K562 (cell line): ENCODE data around the gene ZNF473. TPM values are rescaled to one million over a fixed set of nuclear protein-coding genes. Genes with fewer than 3 reads are reported as not detected.

Experiments
- ATF2 ChIP-seq: sonication (generic); formaldehyde crosslinking; IDR thresholded peaks from 2 replicates; pipeline ENCODE4 v1.8.1; 2022; ENCODE audit warnings: missing genetic modification reagents
- CBX1 ChIP-seq: sonication (generic); IDR thresholded peaks from 2 replicates; pipeline ENCODE4 v1.6.1; 2016; ENCODE audit warnings: antibody characterized with exemption, low read depth, mild to moderate bottlenecking
- DLX4 ChIP-seq: fragments of 250-450 bp; sonication (Bioruptor Pico); IDR thresholded peaks from 2 replicates; pipeline ENCODE4 v1.6.1; 2021; ENCODE audit warnings: mild to moderate bottlenecking
- DPF2 ChIP-seq: fragments of 450-650 bp; IDR thresholded peaks from 2 replicates; pipeline ENCODE4 v1.6.1; 2016
- KAT8 ChIP-seq: fragments of 450-650 bp; IDR thresholded peaks from 2 replicates; pipeline ENCODE4 v1.6.1; 2016; ENCODE audit warnings: low read depth, mild to moderate bottlenecking
- MLX ChIP-seq, 2 experiments: fragments of 450-650 bp in 1 of 2; sonication (generic) in 1 of 2; formaldehyde crosslinking; conservative IDR thresholded peaks; 2 replicates each; pipeline versions ENCODE4 v1.4.0 to v1.8.1; 2020 to 2022; ENCODE audit warnings: mild to moderate bottlenecking in 1 of 2, missing genetic modification reagents in 1 of 2
- MTA1 ChIP-seq: fragments of 450-650 bp; IDR thresholded peaks from 2 replicates; pipeline ENCODE4 v1.6.1; 2017; ENCODE audit warnings: borderline replicate concordance
- MXD1 ChIP-seq: fragments of 250-450 bp; sonication (Bioruptor Pico); IDR thresholded peaks from 2 replicates; pipeline ENCODE4 v1.8.0; 2021; ENCODE audit warnings: borderline replicate concordance, mild to moderate bottlenecking, moderate library complexity; ENCODE audit not compliant: poor library complexity, severe bottlenecking
- NEUROD1 ChIP-seq: fragments of 150-350 bp; IDR thresholded peaks from 2 replicates; pipeline ENCODE4 v1.6.1; 2014; ENCODE audit warnings: borderline replicate concordance, low read length, low read depth; ENCODE audit not compliant: partially characterized antibody
- ZBTB33 ChIP-seq: sonication (generic); formaldehyde crosslinking; IDR thresholded peaks from 2 replicates; pipeline ENCODE4 v1.8.1; 2023; ENCODE audit warnings: mild to moderate bottlenecking, missing genetic modification reagents
- ZNF174 ChIP-seq: fragments of 250-450 bp; sonication (Bioruptor Pico); IDR thresholded peaks from 2 replicates; pipeline ENCODE4 v1.4.0; 2020; ENCODE audit warnings: mild to moderate bottlenecking
- ZNF764 ChIP-seq: fragments of 250-450 bp; sonication (Bioruptor Pico); IDR thresholded peaks from 2 replicates; pipeline ENCODE4 v1.4.0; 2020; ENCODE audit warnings: low read depth, mild to moderate bottlenecking, moderate library complexity
- polyA plus RNA-seq, 8 experiments: library from polyadenylated mRNA; depleted of rRNA in 4 of 8; stranded (reverse) in 5 of 8; unstranded in 3 of 8; fragments of >200 nt; fragmentation: Nextera tagmentation in 2 of 8; fragmentation: Illumina TruSeq in 1 of 8; extraction: Ambion mirVana in 2 of 8; extraction: Trizol in 1 of 8; gene quantifications; 2 replicates each; pipeline versions ENCODE4 v1.2.1 to v1.2.3, GENCODE V29; 2011 to 2014; ENCODE audit warnings: inconsistent platforms in 1 of 8, missing spikeins in 1 of 8
- total RNA-seq, 7 experiments: library from RNA; depleted of rRNA in 6 of 7; stranded (reverse); fragments of >200 nt in 6 of 7; fragmentation: Illumina TruSeq in 2 of 7; extraction: Trizol in 2 of 7; gene quantifications; 2 replicates each; pipeline versions ENCODE4 v1.2.1 to v1.2.3, GENCODE V29; 2011 to 2021; ENCODE audit warnings: low replicate concordance in 1 of 7

ZNF473 gene
- total and polyA plus RNA-seq, 9 of the 15 experiments (the other 6 are each of a cell fraction or from before 2014, with no cell fraction given) = 8.2 to 34.0 (median 28.5) TPM

GRCh38 chr19:50025794-50026549, at the start of gene ZNF473 (continued):
- peak; percentile 77 for TF ChIP-seq ZBTB33 (CRISPR knock-in tag)
- no peak for TF ChIP-seq KAT8
- 0 out of 2 replicates have a peak, but pooled peaks have one; percentile 16 for TF ChIP-seq ZNF174 (CRISPR knock-in tag)
- no peak for TF ChIP-seq ZNF764
- peak; percentile 76; the same call in 1 of the 2 replicates for TF ChIP-seq MTA1
- TF ChIP-seq DPF2 = no peak
- peak; percentile 71 for TF ChIP-seq MXD1 (CRISPR knock-in tag)
- TF ChIP-seq DLX4 (CRISPR knock-in tag) = no peak
- peak; percentile 13 for TF ChIP-seq NEUROD1
- peak in 1 of 2 experiments; percentile 93; a peak in 1 of 4 replicates for TF ChIP-seq MLX (CRISPR knock-in tag; conservative IDR thresholded peaks at IDR 0.05)
- no peak for TF ChIP-seq ATF2 (CRISPR knock-in tag)
- peak; percentile 78 for TF ChIP-seq CBX1
- TF ChIP-seq, all 486 proteins: peak for 167
